Measurements from ENCODE around the gene KLHDC7A.

The KLHDC7A gene

DNA sequence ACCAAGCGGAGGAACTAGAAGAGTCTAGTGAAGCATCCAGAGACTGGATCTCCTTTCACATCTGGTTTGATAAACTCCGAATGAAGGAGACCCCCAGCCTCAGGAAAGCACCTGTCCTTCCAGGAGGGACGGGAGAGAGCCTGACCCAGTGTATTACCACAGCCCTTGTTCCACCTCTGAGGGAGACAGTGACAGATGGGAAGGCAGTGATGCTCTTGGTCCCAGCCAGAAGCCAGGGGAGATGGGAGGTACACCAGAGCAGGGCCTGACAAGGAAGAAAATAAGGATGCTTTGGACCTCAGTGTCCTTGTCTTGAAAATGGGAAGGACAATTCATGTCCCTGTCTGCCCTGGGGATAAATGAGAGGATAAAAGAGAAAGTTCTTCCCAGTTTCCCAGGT, 3.5 kb downstream of the KLHDC7A start:
- in situ Hi-C loops (cut with HindIII; ENCODE audit: low pct_ligation_motif_present, low sequenced_read_pairs), result no loop called here
- Histone ChIP-seq H3K27me3 (replicated peaks) (no peaks in the 10 kb centered on the region), H3K36me3 (replicated peaks) (no peaks in the 10 kb centered on the region), H3K4me3 (ENCODE audit: low read depth, low read length) (no peak overlapping the region), H3K27ac (no peak overlapping the region)
- no peak for DNase-seq
- TF ChIP-seq, protein P1, sequence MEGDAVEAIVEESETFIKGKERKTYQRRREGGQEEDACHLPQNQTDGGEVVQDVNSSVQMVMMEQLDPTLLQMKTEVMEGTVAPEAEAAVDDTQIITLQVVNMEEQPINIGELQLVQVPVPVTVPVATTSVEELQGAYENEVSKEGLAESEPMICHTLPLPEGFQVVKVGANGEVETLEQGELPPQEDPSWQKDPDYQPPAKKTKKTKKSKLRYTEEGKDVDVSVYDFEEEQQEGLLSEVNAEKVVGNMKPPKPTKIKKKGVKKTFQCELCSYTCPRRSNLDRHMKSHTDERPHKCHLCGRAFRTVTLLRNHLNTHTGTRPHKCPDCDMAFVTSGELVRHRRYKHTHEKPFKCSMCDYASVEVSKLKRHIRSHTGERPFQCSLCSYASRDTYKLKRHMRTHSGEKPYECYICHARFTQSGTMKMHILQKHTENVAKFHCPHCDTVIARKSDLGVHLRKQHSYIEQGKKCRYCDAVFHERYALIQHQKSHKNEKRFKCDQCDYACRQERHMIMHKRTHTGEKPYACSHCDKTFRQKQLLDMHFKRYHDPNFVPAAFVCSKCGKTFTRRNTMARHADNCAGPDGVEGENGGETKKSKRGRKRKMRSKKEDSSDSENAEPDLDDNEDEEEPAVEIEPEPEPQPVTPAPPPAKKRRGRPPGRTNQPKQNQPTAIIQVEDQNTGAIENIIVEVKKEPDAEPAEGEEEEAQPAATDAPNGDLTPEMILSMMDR (IDR thresholded peaks at IDR 0.05; ENCODE audit: low read depth, low read length, missing control alignments), result no peak

DNA sequence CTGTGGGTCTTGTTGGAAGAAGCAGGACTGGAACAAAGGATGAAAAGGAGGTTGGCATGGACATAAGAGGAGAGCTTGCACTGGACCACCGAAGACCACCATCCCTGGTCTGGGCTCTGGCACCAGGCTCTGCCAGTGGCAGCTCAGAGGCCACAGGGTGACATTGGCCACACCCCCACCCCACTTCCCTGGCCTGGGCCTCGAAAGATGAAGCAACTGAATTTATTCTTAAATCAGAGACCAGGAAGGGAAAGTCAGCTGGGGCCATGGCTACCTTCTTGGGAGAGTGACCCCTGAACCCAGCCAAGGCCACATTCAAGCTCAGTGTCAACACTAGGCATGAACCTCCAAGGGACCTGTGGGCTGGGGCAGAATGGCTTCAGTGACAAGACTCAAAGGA, 4.0 kb downstream of the KLHDC7A start:
- DNase-seq, result no peak
- no peaks in the 10 kb centered on the region for H3K27me3 ChIP-seq (replicated peaks)
- TF ChIP-seq, protein P1 (IDR thresholded peaks at IDR 0.05; ENCODE audit: low read depth, low read length, missing control alignments), result no peak
- no peaks in the 10 kb centered on the region for H3K36me3 ChIP-seq (replicated peaks)
- H3K4me3 ChIP-seq (ENCODE audit: low read depth, low read length), result no peak overlapping the region
- no peak overlapping the region for H3K27ac ChIP-seq
- in situ Hi-C loops (cut with HindIII; ENCODE audit: low pct_ligation_motif_present, low sequenced_read_pairs), result no loop called here

DNA sequence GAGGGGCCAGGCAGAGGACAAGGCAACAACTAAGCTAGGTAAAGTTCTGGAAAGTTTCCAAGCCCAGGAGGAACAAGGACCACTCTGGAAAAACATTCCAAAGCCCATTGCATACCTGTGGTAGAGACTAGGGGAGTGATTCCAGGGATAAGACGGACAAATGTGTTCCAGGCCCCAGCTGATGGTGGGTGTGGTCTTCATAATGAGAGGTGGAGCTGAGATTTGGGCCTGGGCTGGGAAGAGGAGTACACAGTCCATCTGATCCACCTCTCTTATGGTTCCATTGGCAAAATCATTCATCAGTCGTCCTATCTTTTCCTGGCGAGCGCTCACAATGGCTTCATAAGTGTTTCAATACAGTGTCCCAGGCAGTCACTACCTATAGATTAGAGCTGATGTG, 4.5 kb downstream of the KLHDC7A start:
- no peaks in the 10 kb centered on the region for H3K27me3 ChIP-seq (replicated peaks)
- DNase-seq, result no peak

DNA sequence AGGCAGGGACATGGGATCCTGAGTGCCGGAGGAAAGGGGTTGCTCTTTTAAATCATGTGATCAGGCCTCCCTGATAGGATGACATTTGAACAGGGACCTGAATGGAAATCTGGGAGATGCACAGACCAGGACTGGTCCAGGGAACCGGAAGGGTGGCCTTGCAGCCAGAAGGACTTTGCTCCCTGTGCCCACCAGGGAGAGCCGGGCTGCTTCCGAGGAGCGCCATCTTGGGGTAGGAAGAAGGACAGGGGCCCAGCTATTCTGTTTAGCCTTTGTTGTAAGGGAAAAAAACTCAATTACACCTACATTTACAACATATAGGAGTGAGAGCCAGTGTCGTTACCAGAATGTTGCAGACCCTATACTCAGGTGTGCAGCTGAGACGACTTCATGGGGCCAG, 5.5 kb downstream of the KLHDC7A start:
- Histone ChIP-seq H3K4me3 (ENCODE audit: low read depth, low read length) (no peak overlapping the region), H3K27ac (no peak overlapping the region), H3K36me3 (replicated peaks) (no peaks in the 10 kb centered on the region), H3K27me3 (replicated peaks) (no peaks in the 10 kb centered on the region)
- TF ChIP-seq, protein P1 (IDR thresholded peaks at IDR 0.05; ENCODE audit: low read depth, low read length, missing control alignments), result no peak
- no peak for DNase-seq
- in situ Hi-C loops (cut with HindIII; ENCODE audit: low pct_ligation_motif_present, low sequenced_read_pairs), result no loop called here

More for the DNA sequence above, 4.5 kb downstream of the KLHDC7A start:
- Histone ChIP-seq H3K27ac (no peak overlapping the region), H3K36me3 (replicated peaks) (no peaks in the 10 kb centered on the region), H3K4me3 (ENCODE audit: low read depth, low read length) (no peak overlapping the region)
- TF ChIP-seq, protein P1 (IDR thresholded peaks at IDR 0.05; ENCODE audit: low read depth, low read length, missing control alignments), result no peak
- in situ Hi-C loops (cut with HindIII; ENCODE audit: low pct_ligation_motif_present, low sequenced_read_pairs), result no loop called here

DNA sequence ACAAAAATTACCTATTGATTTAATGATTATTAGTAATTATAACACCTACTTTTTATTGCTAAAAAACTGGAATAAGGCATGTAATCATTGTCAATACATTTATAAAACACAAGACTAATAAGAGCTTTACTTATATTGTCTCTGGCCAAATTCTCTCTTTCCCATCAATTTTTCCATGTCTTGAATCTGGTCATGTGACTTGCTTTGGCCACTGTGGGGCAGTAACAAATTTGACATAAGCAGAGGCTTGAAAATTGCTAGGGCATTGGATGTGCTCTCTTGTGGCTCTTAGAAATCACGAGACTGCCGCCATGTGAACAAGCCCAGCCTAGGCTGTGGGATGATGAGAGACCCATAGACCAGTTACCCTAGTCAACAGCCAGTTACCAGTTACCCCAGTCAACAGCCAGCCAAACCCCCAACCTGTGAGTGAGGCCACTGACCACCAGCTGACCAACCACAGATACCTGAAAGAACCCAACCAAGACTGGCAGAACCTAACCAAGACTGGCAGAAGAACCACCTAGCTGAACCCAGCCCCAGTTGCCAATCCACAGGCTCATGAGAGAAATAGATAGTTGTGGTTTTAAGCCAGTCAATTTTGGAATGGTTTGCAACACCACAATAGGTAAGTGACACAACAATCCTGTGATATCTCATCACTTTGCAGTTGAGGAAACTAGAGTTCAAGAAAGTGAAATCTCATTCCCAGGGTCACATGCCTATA, 8.8 kb downstream of the KLHDC7A start:
- in situ Hi-C loops (cut with HindIII; ENCODE audit: low pct_ligation_motif_present, low sequenced_read_pairs), result no loop called here
- Histone ChIP-seq H3K36me3 (replicated peaks) (no peaks in the 10 kb centered on the region), H3K4me3 (ENCODE audit: low read depth, low read length) (no peak overlapping the region), H3K27ac (no peak overlapping the region), H3K27me3 (replicated peaks) (no peaks in the 10 kb centered on the region)
- TF ChIP-seq, protein P1 (IDR thresholded peaks at IDR 0.05; ENCODE audit: low read depth, low read length, missing control alignments), result no peak
- no peak for DNase-seq

DNA sequence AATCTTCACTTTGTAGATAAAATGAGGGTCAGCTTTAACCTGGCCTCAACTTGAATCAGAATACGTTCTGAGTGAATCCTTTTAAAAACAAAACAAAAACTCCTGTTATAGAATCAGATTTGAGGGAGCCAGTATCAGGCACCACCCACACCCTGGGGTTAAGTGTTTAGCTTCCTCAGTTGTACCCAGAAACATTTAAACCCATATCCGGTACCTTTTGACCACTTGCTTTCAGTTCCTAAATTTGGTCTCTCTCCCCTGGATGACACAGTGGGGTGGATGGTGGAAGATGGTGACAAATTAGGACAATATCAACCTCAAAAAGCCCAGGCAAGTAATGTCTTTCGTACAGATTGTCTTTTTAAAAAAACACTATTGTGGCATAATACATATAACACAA, 10.4 kb downstream of the KLHDC7A start:
- in situ Hi-C loops (cut with HindIII; ENCODE audit: low pct_ligation_motif_present, low sequenced_read_pairs), result no loop called here
- Histone ChIP-seq H3K27ac (no peak overlapping the region), H3K36me3 (replicated peaks) (no peaks in the 10 kb centered on the region), H3K27me3 (replicated peaks) (no peaks in the 10 kb centered on the region), H3K4me3 (ENCODE audit: low read depth, low read length) (no peak overlapping the region)
- DNase-seq, result no peak
- TF ChIP-seq, protein P1 (IDR thresholded peaks at IDR 0.05; ENCODE audit: low read depth, low read length, missing control alignments), result no peak
